GM10266 (cell line): Measurements from ENCODE around the gene CDKN1B.
A peak's percentile ranks its signal among the peaks of the same experiment; 100 is the strongest.

Source experiments
- DNase-seq: peaks from one replicate; pipeline ENCODE4 v3.0.0; 2012; ENCODE audit errors: extremely low spot score
- CTCF ChIP-seq: IDR thresholded peaks from 2 replicates; pipeline ENCODE4 v1.5.1; 2012; ENCODE audit warnings: mild to moderate bottlenecking, low read depth; ENCODE audit not compliant: control insufficient read depth, insufficient read depth; ENCODE audit errors: missing control alignments

CDKN1B gene

GRCh38 chr12:12725086-12725955 is 8.2 kb downstream of the CDKN1B start:
- DNase-seq = peak; percentile 94
- TF ChIP-seq CTCF = no peak

GRCh38 chr12:12725956-12726554 is 8.9 kb downstream of the CDKN1B start:
- no peak for DNase-seq
- TF ChIP-seq CTCF = no peak

GRCh38 chr12:12726555-12727093 is 9.5 kb downstream of the CDKN1B start:
- no peak for DNase-seq
- no peak for TF ChIP-seq CTCF

GRCh38 chr12:12731178-12731577 is 14.0 kb downstream of the CDKN1B start:
- no peak for DNase-seq
- TF ChIP-seq CTCF = no peak

GRCh38 chr12:12731785-12732184 is 14.6 kb downstream of the CDKN1B start:
- TF ChIP-seq CTCF = no peak
- DNase-seq = no peak

GRCh38 chr12:12733118-12733517 is 15.9 kb downstream of the CDKN1B start:
- no peak for TF ChIP-seq CTCF
- DNase-seq = no peak

- DNase-seq = no peak
- no peak for TF ChIP-seq CTCF
Measured at GRCh38 chr12:12734054-12734453, 16.9 kb downstream of the CDKN1B start.
